Panc1 (cell line): ENCODE data around the gene USF1. TPM values are rescaled to one million over a fixed set of nuclear protein-coding genes. Genes with fewer than 3 reads are reported as not detected.

Experiments
- ATAC-seq: fragments of 200-7000 bp; cut with Tn5 transposase; 2 replicates; pipeline ENCODE4 v1.9.1; 2020; ENCODE audit warnings: mild to moderate bottlenecking, moderate library complexity
- BruUV-seq: library from RNA; stranded (reverse); fragments of 400-500 nt; replicated peaks from 2 replicates; lab custom pipeline; 2021; lab: Mats Ljungman, UMichigan
- CTCF ChIA-PET: fragments of 300-600 bp; sonication (Branson Sonifier 250); formaldehyde crosslinking; loops from one replicate; lab custom pipeline; 2022; ENCODE audit warnings: antibody characterized with exemption; lab: Charles Lee
- POLR2A ChIA-PET: fragments of 300-600 bp; sonication (Branson Sonifier 250); formaldehyde crosslinking; loops from one replicate; lab custom pipeline; 2022; ENCODE audit warnings: antibody characterized with exemption; lab: Charles Lee
- DNase-seq: peaks from one replicate; pipeline ENCODE4 v3.0.0-alpha.2; 2010; ENCODE audit warnings: low read depth, low spot score
- H3K27ac ChIP-seq: 2 replicates; pipeline ENCODE4 v1.5.1; 2011; ENCODE audit warnings: mild to moderate bottlenecking, low read length, inconsistent platforms
- H3K27me3 ChIP-seq: fragments of 200-500 bp; sonication (Bioruptor generic); 2 replicates; pipeline ENCODE4 v1.6.0; 2014; ENCODE audit warnings: low read length, inconsistent platforms; ENCODE audit not compliant: control insufficient read depth, insufficient read depth
- H3K36me3 ChIP-seq: fragments of 200-500 bp; sonication (Bioruptor generic); 2 replicates; pipeline ENCODE4 v1.5.1; 2014; ENCODE audit warnings: inconsistent platforms, mild to moderate bottlenecking, low read length, moderate library complexity; ENCODE audit not compliant: control insufficient read depth, insufficient read depth
- H3K4me1 ChIP-seq: 2 replicates; pipeline ENCODE4 v1.5.1; 2011; ENCODE audit warnings: inconsistent platforms, mild to moderate bottlenecking, low read length, moderate library complexity; ENCODE audit not compliant: control insufficient read depth, insufficient read depth
- H3K4me3 ChIP-seq, 2 experiments: 2 replicates each; pipeline ENCODE4 v1.5.1; 2011 to 2012; ENCODE audit warnings: low read depth in 2 of 2, low read length in 2 of 2, mild to moderate bottlenecking in 2 of 2, inconsistent platforms in 1 of 2, moderate library complexity in 1 of 2
- H3K9me3 ChIP-seq: fragments of 200-500 bp; sonication (Bioruptor generic); 2 replicates; pipeline ENCODE4 v1.5.1; 2014; ENCODE audit warnings: low read depth, mild to moderate bottlenecking, inconsistent platforms, low read length, moderate library complexity; ENCODE audit not compliant: control insufficient read depth, insufficient read depth
- POLR2AphosphoS5 ChIP-seq: IDR thresholded peaks from 2 replicates; pipeline ENCODE4 v1.6.1; 2012; ENCODE audit warnings: mild to moderate bottlenecking, low read depth, low read length, moderate library complexity
- SIN3A ChIP-seq: IDR thresholded peaks from 2 replicates; pipeline ENCODE4 v1.6.1; 2012; ENCODE audit warnings: low read depth, mild to moderate bottlenecking, low read length, moderate library complexity, borderline replicate concordance; ENCODE audit not compliant: insufficient read depth
- TCF7L2 ChIP-seq: IDR thresholded peaks from 2 replicates; pipeline ENCODE4 v1.6.1; 2011; ENCODE audit warnings: mild to moderate bottlenecking, low read depth, low read length, inconsistent platforms
- in situ Hi-C: cut with HindIII; loops from 2 replicates; pipeline ENCODE4 v1.10.0; 2016; ENCODE audit warnings: low sequenced_read_pairs, low pct_unique_long_range_greater_than_20kb
- intact Hi-C: fragments of 100-400 bp; cut with micrococcal nuclease; formaldehyde crosslinking; loops from one replicate; pipeline ENCODE4 v1.10.0; 2022; ENCODE audit not compliant: unreplicated experiment
- total RNA-seq: library from RNA; stranded (reverse); gene quantifications from one replicate; pipeline ENCODE4 v1.2.1, GENCODE V29; 2021; ENCODE audit not compliant: unreplicated experiment
- TF ChIP-seq, protein P1 (sequence below): fragments of 450-650 bp; IDR thresholded peaks from 2 replicates; pipeline ENCODE4 v1.5.1; 2017; ENCODE audit warnings: mild to moderate bottlenecking
- TF ChIP-seq, protein P2 (sequence below), 2 experiments: IDR thresholded peaks; 2 replicates each; pipeline ENCODE4 v1.6.1; 2011 to 2012; ENCODE audit warnings: low read depth in 2 of 2, control low read depth in 1 of 2, low read length in 1 of 2, mild to moderate bottlenecking in 1 of 2, moderate library complexity in 1 of 2; ENCODE audit not compliant: insufficient read depth in 1 of 2

The USF1 gene
- total RNA-seq, 1 experiment from 2014 or later = 57.7 TPM

DNA sequence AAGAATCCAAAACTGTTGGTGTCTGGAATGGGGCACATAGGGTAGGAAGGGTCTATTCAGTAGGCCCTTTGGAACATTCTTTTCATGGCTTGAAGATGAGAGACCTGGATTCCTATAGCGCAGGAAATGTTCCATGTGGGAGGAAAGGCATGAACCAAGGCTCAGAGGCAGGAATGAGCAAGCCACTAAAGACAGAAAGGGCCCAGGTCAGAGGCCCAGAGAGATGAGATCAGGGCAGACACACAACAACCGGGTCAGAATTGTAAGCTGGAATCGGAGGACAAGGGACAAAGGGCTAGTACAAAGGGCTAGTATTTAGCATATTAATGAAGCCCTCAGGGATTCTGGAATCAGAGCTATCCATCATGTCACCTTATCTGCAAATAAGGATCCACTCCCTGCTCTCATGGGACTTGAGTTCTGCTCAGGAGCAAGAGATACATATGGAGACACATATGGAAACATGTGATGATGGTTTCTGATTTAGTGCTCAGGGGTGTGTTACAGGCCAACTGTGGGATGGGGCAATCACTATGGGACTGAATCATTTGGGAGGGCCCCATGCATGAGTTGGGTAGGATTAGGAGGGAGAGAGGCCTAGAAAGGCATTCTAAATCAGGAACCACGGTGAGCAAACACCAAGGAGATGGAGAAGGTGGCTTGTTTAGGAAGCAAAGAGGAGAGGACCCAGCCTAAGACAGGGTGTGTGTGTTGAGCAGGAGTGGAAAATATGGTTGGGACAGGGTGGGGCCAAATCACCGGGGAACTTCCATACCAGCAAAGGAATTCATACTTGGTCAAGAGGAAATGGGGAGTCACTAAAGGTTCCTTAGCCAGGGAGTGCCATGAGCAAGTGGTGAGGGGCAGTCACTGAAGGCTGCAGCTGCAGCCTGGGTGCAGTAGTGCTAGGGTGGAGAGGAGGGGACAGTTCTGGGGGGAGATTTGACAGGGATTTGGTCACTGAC, 34.9 kb upstream of the USF1 start:
- no peaks in the 10 kb centered on the region for H3K27me3 ChIP-seq
- no peak for ATAC-seq
- in situ Hi-C loops (no loop called here), intact Hi-C loops (no loop called here)
- H3K4me3 ChIP-seq = no peak overlapping the region
- CTCF ChIA-PET = no interaction called here
- H3K9me3 ChIP-seq = no peaks in the 10 kb centered on the region
- POLR2A ChIA-PET = interaction anchor here (0.6 kb wide), 1 partner anchor 74 kb away, joined by 4 read pairs; no protein-coding TSS in a partner anchor
- peaks cover 4% of the 10 kb centered on the region; the same call in 1 of the 2 replicates for H3K4me1 ChIP-seq
- BruUV-seq = no TSS peak
- H3K36me3 ChIP-seq = no peaks in the 10 kb centered on the region
- TF ChIP-seq SIN3A (no peak), TCF7L2 (no peak), POLR2AphosphoS5 (no peak)
- TF ChIP-seq, protein P1, sequence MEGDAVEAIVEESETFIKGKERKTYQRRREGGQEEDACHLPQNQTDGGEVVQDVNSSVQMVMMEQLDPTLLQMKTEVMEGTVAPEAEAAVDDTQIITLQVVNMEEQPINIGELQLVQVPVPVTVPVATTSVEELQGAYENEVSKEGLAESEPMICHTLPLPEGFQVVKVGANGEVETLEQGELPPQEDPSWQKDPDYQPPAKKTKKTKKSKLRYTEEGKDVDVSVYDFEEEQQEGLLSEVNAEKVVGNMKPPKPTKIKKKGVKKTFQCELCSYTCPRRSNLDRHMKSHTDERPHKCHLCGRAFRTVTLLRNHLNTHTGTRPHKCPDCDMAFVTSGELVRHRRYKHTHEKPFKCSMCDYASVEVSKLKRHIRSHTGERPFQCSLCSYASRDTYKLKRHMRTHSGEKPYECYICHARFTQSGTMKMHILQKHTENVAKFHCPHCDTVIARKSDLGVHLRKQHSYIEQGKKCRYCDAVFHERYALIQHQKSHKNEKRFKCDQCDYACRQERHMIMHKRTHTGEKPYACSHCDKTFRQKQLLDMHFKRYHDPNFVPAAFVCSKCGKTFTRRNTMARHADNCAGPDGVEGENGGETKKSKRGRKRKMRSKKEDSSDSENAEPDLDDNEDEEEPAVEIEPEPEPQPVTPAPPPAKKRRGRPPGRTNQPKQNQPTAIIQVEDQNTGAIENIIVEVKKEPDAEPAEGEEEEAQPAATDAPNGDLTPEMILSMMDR = no peak
- TF ChIP-seq, protein P2, sequence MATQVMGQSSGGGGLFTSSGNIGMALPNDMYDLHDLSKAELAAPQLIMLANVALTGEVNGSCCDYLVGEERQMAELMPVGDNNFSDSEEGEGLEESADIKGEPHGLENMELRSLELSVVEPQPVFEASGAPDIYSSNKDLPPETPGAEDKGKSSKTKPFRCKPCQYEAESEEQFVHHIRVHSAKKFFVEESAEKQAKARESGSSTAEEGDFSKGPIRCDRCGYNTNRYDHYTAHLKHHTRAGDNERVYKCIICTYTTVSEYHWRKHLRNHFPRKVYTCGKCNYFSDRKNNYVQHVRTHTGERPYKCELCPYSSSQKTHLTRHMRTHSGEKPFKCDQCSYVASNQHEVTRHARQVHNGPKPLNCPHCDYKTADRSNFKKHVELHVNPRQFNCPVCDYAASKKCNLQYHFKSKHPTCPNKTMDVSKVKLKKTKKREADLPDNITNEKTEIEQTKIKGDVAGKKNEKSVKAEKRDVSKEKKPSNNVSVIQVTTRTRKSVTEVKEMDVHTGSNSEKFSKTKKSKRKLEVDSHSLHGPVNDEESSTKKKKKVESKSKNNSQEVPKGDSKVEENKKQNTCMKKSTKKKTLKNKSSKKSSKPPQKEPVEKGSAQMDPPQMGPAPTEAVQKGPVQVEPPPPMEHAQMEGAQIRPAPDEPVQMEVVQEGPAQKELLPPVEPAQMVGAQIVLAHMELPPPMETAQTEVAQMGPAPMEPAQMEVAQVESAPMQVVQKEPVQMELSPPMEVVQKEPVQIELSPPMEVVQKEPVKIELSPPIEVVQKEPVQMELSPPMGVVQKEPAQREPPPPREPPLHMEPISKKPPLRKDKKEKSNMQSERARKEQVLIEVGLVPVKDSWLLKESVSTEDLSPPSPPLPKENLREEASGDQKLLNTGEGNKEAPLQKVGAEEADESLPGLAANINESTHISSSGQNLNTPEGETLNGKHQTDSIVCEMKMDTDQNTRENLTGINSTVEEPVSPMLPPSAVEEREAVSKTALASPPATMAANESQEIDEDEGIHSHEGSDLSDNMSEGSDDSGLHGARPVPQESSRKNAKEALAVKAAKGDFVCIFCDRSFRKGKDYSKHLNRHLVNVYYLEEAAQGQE (IDR thresholded peaks at IDR 0.05; ENCODE audit: insufficient read depth in 1 of 2, low read depth in 2 of 2, low read length in 1 of 2) = no peak
- no peak for DNase-seq
- no peak overlapping the region for H3K27ac ChIP-seq

DNA sequence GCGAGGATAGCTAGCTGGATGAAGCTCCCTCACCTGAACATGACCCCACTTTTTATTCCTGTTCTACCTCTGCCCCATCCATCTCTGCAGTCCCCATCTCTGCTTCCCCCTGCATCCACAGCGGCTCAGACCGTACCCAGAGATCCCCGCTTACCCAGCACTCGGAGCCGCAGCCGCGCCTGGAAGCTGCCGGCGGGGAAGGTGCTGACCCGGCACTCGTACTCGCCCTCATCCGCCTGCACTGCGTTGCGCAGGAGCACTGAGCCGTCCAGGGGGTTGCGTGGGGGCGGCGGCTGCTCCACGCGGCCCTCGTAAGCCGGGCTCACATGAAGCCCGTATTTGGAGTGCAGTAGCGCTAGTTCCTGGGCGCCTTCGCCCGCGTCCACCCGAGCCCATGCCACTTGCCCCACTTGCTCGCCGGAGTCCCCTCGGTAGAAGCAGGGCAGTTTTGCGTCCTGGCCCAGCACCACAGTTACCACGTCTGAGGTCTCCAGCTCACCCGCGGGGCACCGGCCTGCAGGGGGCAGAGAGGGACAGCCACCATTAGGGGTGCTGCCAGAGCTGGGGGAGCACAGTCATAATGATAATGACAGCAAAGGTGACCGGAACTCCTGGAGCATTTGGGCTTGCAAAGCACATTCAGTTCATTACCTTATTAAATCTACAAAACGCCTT, 33.8 kb upstream of the USF1 start:
- CTCF ChIA-PET = interaction anchor here (0.6 kb wide), 1 partner anchor 89 kb away, joined by 5 read pairs; no protein-coding TSS in a partner anchor
- H3K4me1 ChIP-seq = peaks cover 4% of the 10 kb centered on the region; the same call in 1 of the 2 replicates
- no peak overlapping the region for H3K27ac ChIP-seq
- POLR2A ChIA-PET = no interaction called here
- intact Hi-C loops = no loop called here
- in situ Hi-C loops = no loop called here
- DNase-seq = no peak
- TF ChIP-seq, protein P1 = no peak
- TF ChIP-seq POLR2AphosphoS5 = no peak
- no peak for TF ChIP-seq SIN3A
- TF ChIP-seq, protein P2 (IDR thresholded peaks at IDR 0.05; ENCODE audit: insufficient read depth in 1 of 2, low read depth in 2 of 2, low read length in 1 of 2) = no peak
- no peak for TF ChIP-seq TCF7L2
- no TSS peak for BruUV-seq
- H3K9me3 ChIP-seq = no peaks in the 10 kb centered on the region
- no peak overlapping the region for H3K4me3 ChIP-seq
- no peaks in the 10 kb centered on the region for H3K36me3 ChIP-seq
- H3K27me3 ChIP-seq = no peaks in the 10 kb centered on the region
- no peak for ATAC-seq
